AG10803 (cell line): ENCODE data around the gene GGA2.
"Not testable (repeated sequence)": the region's sequence is repeated elsewhere in the genome, so short reads cannot be mapped to it uniquely, and the experiment has no call there.

Source experiments
- DNase-seq: peaks from one replicate; pipeline ENCODE4 v3.0.0; 2010; ENCODE audit warnings: low read depth
- H3K4me3 ChIP-seq: 2 replicates; pipeline ENCODE4 v1.5.1; 2011; ENCODE audit warnings: mild to moderate bottlenecking, low read length, control low read depth
- TF ChIP-seq, protein P1 (sequence below): conservative IDR thresholded peaks from 2 replicates; pipeline ENCODE4 v1.5.1; 2011; ENCODE audit warnings: mild to moderate bottlenecking, low read length, control low read depth, inconsistent platforms

The GGA2 gene

GRCh38 chr16:23448392-23448791 lies 61.9 kb downstream of the GGA2 start:
- H3K4me3 ChIP-seq, result no peak overlapping the region
- TF ChIP-seq, protein P1, sequence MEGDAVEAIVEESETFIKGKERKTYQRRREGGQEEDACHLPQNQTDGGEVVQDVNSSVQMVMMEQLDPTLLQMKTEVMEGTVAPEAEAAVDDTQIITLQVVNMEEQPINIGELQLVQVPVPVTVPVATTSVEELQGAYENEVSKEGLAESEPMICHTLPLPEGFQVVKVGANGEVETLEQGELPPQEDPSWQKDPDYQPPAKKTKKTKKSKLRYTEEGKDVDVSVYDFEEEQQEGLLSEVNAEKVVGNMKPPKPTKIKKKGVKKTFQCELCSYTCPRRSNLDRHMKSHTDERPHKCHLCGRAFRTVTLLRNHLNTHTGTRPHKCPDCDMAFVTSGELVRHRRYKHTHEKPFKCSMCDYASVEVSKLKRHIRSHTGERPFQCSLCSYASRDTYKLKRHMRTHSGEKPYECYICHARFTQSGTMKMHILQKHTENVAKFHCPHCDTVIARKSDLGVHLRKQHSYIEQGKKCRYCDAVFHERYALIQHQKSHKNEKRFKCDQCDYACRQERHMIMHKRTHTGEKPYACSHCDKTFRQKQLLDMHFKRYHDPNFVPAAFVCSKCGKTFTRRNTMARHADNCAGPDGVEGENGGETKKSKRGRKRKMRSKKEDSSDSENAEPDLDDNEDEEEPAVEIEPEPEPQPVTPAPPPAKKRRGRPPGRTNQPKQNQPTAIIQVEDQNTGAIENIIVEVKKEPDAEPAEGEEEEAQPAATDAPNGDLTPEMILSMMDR, result no peak
- DNase-seq, result no peak

GRCh38 chr16:23437542-23437941 lies 72.8 kb downstream of the GGA2 start:
- H3K4me3 ChIP-seq, DNase-seq: not testable (repeated sequence)

DNA sequence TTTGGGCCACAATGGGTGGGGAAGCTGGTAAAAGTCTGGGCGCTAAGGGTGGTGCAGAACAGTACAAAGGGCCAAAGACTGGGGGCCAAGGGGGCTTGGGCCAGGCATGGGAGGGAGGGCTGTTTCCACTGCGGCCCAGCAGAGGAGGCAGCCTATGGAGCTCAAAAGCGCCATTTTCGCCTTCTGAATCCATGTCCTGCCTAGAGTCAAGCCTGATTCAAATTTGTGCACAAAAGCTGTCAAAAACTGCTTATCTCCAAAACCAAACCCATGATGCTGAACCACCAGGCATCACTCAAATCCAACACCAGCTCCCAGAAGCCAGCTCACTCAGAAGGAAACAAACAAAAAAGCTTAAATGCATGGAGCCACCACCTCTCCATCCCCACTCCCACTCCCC lies 73.3 kb downstream of the GGA2 start:
- TF ChIP-seq, protein P1, result no peak
- DNase-seq, result no peak
- no peak overlapping the region for H3K4me3 ChIP-seq

- H3K4me3 ChIP-seq, result no peak overlapping the region
These were observed 74.8 kb downstream of the GGA2 start for GRCh38 chr16:23435500-23435899.

GRCh38 chr16:23434380-23434779 lies 75.9 kb downstream of the GGA2 start:
- peak; percentile 69 for DNase-seq
- H3K4me3 ChIP-seq, result no peak overlapping the region
- TF ChIP-seq, protein P1, result peak; percentile 92

More at GRCh38 chr16:23435500-23435899, 74.8 kb downstream of the GGA2 start:
- TF ChIP-seq, protein P1, result peak; percentile 80
- peak; percentile 36 for DNase-seq

GRCh38 chr16:23433261-23433920 lies 76.9 kb downstream of the GGA2 start:
- TF ChIP-seq, protein P1, result no peak
- H3K4me3 ChIP-seq, result no peak overlapping the region
- DNase-seq, result no peak

- DNase-seq, result no peak
- TF ChIP-seq, protein P1, result no peak
- no peak overlapping the region for H3K4me3 ChIP-seq
These were observed 77.8 kb downstream of the GGA2 start for GRCh38 chr16:23432176-23433128.
